Left forelimb (tissue), 1 donor: ENCODE data around the gene RPS4Y1.
"Not testable (repeated sequence)": the region's sequence is repeated elsewhere in the genome, so short reads cannot be mapped to it uniquely, and the experiment has no call there.

ENCODE experiments used
- DNase-seq: peaks from one replicate; pipeline ENCODE4 v3.0.0-alpha.2; 2018; ENCODE audit warnings: low spot score

Gene RPS4Y1

DNA sequence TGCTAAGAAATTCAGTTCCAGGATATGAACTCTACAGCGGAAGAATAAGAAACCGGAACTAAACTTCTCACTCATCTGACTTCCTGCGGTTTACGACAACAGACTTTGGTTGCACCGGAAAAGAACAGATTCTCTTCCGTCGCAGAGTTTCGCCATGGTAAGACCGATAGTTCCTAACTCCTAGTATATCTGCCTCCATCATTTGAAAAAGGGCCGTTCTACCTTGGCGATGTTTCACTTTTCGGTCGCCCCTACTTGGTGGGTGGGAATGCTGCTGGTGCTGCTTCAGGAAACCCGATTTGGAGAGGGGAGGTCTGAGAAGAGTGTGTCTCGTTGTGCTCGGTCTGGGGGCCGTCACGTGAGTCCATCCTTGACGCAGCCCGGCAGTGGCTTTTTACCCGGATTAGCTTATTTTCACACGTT, at the start of gene RPS4Y1:
RPS4Y1 (plus strand) TSS at position 132 of the 423 bp plus-strand sequence; CDS start at position 155, 23 bp downstream.
- DNase-seq: peak; percentile 68

- no peak for DNase-seq
Measured at GRCh38 chrY:2796977-2797523, 44.4 kb upstream of the RPS4Y1 start.

- no peak for DNase-seq
Measured at GRCh38 chrY:2797991-2798390, 43.4 kb upstream of the RPS4Y1 start.

DNA sequence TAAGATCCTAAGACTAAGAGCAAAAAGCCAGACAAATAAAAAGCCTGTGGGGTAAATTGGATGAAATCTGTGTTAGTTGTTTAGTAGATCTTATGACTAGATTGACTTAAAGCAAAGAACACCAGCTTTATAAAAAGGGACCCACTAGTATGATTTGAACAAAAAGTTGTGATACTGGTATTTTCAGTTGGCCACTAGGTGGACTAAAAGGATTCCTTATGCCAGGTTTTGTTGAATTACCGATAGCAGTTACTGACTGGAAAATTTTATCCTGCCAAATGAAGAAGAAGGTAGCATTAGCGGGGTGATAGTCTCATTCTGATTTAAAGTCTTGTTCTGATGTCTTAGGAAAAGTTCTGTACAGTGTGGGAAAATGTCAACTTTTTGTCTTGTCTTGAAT, 41.2 kb upstream of the RPS4Y1 start:
- DNase-seq: no peak

- DNase-seq: not testable (repeated sequence)
Measured at GRCh38 chrY:2817146-2817896, 24.1 kb upstream of the RPS4Y1 start.

- no peak for DNase-seq
Measured at GRCh38 chrY:2824471-2824870, 16.9 kb upstream of the RPS4Y1 start.

DNA sequence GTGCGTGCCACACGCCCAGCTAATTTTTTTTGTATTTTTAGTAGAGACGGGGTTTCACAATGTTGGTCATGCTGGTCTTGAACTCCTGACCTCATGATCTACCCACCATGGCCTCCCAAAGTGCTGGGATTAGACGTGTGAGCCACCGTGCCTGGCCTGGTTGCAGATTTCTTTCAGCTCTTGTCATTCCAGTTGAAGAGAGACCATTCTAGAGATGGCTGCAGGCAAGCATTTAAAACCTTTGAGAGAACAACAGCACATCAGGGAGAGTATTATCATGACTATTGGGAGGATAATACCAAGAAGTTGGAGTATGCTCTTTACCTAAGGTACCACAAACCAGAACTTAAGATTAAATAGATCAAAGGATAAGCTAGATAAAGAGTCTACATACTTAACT, 12.9 kb upstream of the RPS4Y1 start:
- DNase-seq: no peak

DNA sequence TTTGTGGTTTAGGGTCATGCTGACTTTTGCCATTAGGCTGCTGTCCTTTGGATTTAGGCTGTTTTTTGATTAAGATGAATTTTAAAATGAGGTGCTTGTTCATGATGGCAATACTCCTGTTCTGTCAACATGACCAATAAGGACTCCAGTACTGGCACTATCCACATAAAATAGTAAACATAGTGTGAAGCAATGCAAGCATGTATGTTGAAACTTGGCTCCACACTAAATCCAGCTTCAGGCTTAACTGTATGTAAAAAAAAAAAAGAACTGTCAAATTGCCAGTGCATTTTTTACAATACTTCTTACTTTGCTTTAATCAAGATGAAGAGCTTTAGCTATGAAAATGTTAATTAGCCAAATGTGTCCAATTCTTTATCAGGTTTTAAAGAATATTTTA, 6.2 kb upstream of the RPS4Y1 start:
- no peak for DNase-seq

DNA sequence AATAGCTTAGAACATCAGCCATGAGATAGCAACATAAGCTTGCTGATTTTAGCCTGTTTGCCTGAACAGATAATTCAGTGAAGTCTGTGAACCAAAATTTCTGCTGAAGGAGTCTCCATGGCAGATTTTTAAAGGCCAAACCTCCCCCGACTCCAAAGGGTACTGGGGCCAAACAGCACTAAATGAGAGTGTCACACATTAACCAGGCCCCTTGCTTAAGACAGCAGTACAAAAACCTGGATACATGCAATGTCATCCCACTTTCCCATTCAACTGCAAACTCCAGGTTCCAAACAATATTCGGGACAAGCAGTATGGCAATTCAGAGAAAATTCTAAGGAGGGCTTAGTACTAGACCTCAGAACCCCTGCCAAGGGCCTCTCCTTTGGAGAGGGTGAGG, 4.3 kb upstream of the RPS4Y1 start:
- no peak for DNase-seq

DNA sequence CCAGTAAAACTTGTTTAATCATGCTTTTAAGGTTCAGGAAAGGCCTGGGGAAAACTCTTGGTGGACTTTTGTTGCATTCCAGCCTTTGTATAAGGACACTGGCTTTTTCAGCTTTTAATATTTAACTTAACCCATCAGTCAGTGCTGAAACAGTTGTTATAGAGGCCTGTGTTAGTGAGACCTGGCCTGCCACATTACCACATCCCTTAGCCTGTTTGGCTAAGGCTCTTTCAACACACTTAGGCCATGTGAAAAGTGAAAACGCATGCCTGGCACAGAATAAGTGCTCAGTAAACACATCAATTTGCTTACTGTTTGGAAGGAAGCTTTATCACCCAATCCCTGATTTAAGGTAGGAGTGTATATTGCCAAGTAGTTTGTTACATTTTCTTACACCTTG, 3.5 kb upstream of the RPS4Y1 start:
- DNase-seq: no peak

DNA sequence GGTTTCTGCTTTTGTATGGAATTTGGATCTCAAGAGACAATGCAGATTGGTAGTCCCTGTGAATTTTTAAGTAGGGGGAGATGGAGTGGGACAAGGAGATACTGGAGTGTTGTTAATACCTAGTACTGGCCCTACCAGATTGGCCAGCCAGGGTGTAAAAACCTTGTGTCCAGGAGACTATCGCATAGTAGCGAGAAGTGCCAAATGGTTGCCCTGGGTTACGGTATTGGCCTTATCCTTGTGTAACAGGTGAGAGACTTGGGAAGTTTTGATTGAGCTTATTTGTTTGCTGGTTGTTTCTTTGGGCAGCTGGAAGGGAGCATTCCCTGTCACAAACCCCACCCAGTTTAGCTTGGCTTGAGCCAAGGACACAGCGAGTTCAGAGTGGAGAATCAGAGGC, 5.4 kb downstream of the RPS4Y1 start:
- no peak for DNase-seq

DNA sequence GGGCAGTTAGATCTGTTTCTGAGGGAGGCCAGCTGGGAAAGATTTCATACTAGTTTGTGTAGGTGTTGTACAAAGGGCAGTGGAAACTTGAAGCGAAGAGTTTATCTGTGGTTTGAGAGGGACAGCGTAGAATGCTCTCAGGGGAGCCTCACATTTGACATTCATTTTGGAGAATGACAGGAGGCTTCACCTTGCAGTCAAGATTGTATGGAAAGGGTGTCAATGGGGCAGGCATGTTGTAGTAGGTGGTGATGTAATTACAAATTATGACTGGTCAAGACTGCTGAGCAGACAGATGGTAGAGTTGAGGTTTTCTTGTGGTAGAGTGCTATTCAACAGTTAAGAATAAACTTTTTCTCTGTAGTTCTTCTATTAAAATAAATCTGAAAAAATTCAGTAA, 7.0 kb downstream of the RPS4Y1 start:
- DNase-seq: no peak

DNA sequence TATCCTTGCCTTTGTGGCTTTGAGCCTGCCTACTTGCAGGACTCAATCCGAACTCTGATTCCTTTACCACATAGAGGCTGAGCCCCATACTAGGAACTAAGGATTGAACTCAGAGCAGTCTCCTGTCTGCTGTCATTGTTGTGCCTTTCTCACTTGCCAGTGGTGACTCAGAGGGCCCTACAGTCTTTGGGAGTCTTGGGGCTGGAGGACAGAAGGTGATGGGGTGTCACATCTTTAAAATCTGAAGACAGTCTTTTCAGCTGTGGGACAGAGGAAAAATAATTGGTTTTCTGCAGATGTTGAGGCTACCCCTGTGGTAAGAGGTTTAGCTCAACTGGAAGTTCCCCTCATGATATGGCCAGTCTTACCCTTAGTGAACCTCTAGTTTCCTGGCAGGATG, 8.0 kb downstream of the RPS4Y1 start:
- DNase-seq: no peak

DNA sequence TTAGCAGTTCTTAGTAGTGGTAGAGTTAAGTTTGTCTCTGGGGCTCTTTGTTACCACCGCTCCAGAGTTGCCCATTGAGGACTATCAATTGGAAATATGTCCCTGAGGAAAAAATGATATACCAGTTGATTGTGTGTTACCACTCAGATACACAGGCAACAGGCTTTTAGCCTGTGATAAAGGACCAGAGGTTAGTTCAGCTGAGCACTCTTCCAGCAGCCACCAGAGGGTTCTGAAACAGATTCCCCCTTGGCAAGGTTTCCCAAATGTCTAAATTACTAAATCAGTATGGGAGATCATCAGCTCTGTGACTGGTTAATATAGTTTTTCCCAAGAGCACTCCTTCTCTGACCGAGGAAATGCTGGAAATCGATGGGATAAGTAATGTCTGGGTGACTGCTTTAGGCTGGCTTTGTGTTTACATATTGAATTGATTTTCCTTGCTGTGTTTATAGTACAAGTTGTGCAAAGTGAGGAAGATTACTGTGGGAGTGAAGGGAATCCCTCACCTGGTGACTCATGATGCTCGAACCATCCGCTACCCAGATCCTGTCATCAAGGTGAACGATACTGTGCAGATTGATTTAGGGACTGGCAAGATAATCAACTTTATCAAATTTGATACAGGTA, 12.9 kb downstream of the RPS4Y1 start:
- no peak for DNase-seq

DNA sequence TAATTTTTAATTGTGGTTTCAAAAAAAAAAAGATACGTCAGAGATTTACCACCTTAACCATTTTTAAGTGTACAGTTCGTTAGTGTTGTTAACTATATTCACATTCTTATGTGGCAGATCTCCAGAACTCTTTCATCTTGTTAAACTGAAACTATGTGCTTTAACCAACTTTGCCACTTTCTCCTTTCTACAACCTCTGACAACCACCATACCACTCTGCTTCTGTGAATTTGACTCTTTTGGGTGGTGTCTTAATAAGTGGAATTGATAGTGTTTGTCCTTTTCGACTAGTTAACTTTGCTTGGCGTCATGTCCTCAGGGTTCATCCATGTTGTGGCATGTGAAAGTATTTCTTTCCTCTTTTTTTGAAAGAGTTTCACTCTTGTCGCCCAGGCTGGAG, 15.7 kb downstream of the RPS4Y1 start:
- DNase-seq: no peak

DNA sequence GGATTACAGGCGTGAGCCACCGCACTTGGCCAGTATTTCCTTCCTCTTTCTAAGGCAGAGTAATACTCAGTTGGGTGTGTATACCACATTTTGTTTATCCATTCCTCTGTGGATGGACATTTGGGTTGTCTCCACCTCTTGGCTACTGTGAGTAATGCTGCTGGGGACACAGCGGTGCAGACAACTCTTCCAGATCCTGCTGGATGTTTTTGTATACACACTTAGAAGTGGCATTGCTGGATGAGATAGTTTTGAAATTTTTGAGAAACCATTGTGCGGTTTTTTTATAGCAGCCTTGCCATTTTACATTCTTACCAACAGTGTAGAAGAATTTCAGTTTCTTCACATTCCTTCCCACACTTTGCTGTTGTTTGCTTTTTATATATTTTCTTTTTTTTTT, 16.3 kb downstream of the RPS4Y1 start:
- DNase-seq: no peak

GRCh38 chrY:2859782-2860181, 18.4 kb downstream of the RPS4Y1 start:
- no peak for DNase-seq

- DNase-seq: no peak
Measured at GRCh38 chrY:2860511-2860910, 19.1 kb downstream of the RPS4Y1 start.

DNA sequence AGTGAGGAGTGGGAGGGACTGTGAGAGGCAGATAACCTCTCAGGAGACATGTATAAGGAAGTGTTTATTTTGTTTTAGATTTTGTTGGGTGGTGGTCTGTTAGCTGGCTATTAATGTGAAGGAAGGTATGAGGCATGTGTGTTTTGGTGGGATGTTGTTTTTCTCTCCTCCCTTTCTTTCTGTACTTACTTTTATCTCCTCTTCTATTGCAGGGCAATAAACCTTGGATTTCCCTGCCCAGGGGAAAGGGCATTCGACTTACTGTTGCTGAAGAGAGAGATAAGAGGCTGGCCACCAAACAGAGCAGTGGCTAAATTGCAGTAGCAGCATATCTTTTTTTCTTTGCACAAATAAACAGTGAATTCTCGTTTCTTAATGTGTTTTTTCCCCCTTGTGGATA, 25.2 kb downstream of the RPS4Y1 start:
- DNase-seq: no peak

- DNase-seq: no peak
Measured at GRCh38 chrY:2867469-2867868, 26.1 kb downstream of the RPS4Y1 start.

DNA sequence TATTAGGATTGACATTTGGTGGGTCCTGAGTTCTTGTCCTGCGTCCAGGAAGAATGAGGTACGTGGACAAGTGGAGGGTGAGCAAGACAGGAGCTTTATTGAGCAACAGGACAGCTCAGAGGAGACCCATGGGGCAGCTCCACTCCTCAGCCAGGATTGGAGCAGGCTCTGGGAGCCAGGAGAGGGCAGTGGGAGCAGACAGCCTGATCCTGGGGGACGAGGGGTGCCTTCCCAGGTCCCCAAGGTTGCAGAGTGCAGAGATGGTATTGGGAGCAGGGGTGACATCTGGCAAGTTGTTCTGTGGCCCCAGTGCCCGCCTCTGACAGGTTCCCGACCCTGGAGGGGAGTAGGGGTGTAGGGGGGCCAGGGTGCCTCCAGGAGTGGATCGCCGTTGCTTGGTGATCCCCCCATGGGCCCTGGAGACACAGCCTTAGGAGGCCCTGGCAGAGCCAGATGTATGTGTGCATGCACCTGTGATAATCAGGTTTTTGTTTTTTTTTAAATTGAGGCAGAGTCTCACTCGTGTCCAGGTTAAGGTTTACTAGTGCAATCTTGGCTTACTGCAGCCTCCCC, 26.7 kb downstream of the RPS4Y1 start:
- DNase-seq: no peak

- DNase-seq: not testable (repeated sequence)
Measured at GRCh38 chrY:2872234-2872633, 30.8 kb downstream of the RPS4Y1 start.

- DNase-seq: no peak
Measured at GRCh38 chrY:2874211-2874610, 32.8 kb downstream of the RPS4Y1 start.
